Measurements from ENCODE around the gene CFAP43.

Gene CFAP43

GRCh38 chr10:104223304-104223703 is 8.9 kb downstream of the CFAP43 start:
- TF ChIP-seq SIN3A (IDR thresholded peaks at IDR 0.05; ENCODE audit: borderline replicate concordance, insufficient read depth, low read length) = no peak
- TF ChIP-seq POLR2AphosphoS5 (IDR thresholded peaks at IDR 0.05; ENCODE audit: low read depth, low read length) = no peak

- TF ChIP-seq, protein P1, sequence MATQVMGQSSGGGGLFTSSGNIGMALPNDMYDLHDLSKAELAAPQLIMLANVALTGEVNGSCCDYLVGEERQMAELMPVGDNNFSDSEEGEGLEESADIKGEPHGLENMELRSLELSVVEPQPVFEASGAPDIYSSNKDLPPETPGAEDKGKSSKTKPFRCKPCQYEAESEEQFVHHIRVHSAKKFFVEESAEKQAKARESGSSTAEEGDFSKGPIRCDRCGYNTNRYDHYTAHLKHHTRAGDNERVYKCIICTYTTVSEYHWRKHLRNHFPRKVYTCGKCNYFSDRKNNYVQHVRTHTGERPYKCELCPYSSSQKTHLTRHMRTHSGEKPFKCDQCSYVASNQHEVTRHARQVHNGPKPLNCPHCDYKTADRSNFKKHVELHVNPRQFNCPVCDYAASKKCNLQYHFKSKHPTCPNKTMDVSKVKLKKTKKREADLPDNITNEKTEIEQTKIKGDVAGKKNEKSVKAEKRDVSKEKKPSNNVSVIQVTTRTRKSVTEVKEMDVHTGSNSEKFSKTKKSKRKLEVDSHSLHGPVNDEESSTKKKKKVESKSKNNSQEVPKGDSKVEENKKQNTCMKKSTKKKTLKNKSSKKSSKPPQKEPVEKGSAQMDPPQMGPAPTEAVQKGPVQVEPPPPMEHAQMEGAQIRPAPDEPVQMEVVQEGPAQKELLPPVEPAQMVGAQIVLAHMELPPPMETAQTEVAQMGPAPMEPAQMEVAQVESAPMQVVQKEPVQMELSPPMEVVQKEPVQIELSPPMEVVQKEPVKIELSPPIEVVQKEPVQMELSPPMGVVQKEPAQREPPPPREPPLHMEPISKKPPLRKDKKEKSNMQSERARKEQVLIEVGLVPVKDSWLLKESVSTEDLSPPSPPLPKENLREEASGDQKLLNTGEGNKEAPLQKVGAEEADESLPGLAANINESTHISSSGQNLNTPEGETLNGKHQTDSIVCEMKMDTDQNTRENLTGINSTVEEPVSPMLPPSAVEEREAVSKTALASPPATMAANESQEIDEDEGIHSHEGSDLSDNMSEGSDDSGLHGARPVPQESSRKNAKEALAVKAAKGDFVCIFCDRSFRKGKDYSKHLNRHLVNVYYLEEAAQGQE (IDR thresholded peaks at IDR 0.05; ENCODE audit: insufficient read depth in 1 of 2, low read depth in 2 of 2, low read length in 2 of 2) = no peak
- TF ChIP-seq FOXP2 (optimal IDR thresholded peaks at IDR 0.05; ENCODE audit: borderline replicate concordance, extremely low read depth, extremely low read length, insufficient read depth) = no peak
Observed at GRCh38 chr10:104220522-104220921, 11.6 kb downstream of the CFAP43 start.

DNA sequence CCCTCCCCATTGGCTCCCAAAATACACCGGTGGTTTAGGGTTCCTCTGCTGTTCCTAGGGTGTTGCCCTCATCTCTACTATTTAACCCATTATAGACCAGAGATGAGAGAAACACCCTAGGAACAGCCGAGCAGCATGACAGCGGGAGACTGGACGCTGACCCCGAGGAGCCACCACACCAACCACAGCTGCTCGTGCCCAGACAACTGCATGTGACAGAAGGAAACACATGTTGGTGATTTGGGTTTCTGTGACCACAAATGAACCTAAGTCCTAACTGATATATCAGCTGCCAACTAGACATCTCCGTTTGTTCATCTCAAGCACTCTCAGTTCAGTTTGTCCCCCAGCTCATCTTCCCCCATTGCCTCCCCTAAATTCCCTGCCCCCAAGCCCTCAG is 13.4 kb downstream of the CFAP43 start:
- TF ChIP-seq FOXP2 (optimal IDR thresholded peaks at IDR 0.05; ENCODE audit: borderline replicate concordance, extremely low read depth, extremely low read length, insufficient read depth) = no peak
- no peak for TF ChIP-seq TAF1 (IDR thresholded peaks at IDR 0.05; ENCODE audit: borderline replicate concordance, insufficient read depth, low read length)
- no peak for TF ChIP-seq SIN3A (IDR thresholded peaks at IDR 0.05; ENCODE audit: borderline replicate concordance, insufficient read depth, low read length)
- TF ChIP-seq, protein P1 (IDR thresholded peaks at IDR 0.05; ENCODE audit: insufficient read depth in 1 of 2, low read depth in 2 of 2, low read length in 2 of 2) = no peak
- no peak for TF ChIP-seq POLR2AphosphoS5 (IDR thresholded peaks at IDR 0.05; ENCODE audit: low read depth, low read length)

DNA sequence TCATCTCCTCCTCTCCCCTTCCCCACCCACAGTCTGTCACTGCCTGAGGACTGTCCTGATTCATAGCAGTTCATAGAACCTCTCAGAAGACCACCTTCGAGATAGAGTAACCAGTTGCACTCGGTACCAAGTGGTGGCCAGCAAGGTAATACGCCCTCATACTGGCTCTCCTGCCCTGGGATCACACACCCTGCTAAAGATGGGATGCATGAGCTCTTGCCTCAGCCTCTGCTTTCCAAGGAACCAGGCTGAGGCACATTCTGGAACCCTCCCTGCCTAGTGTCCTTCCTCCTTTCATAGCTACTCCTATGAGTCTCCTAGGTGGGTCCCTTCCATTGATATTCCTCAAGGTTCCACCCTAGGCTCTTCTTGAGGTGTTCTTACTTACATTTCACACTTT is 15.5 kb downstream of the CFAP43 start:
- no peak for TF ChIP-seq TAF1 (IDR thresholded peaks at IDR 0.05; ENCODE audit: borderline replicate concordance, insufficient read depth, low read length)
- no peak for TF ChIP-seq SIN3A (IDR thresholded peaks at IDR 0.05; ENCODE audit: borderline replicate concordance, insufficient read depth, low read length)
- TF ChIP-seq, protein P1 (IDR thresholded peaks at IDR 0.05; ENCODE audit: insufficient read depth in 1 of 2, low read depth in 2 of 2, low read length in 2 of 2) = no peak
- TF ChIP-seq FOXP2 (optimal IDR thresholded peaks at IDR 0.05; ENCODE audit: borderline replicate concordance, extremely low read depth, extremely low read length, insufficient read depth) = no peak
- no peak for TF ChIP-seq POLR2AphosphoS5 (IDR thresholded peaks at IDR 0.05; ENCODE audit: low read depth, low read length)

- TF ChIP-seq FOXP2 (optimal IDR thresholded peaks at IDR 0.05; ENCODE audit: borderline replicate concordance, extremely low read depth, extremely low read length, insufficient read depth) (no peak), TAF1 (IDR thresholded peaks at IDR 0.05; ENCODE audit: borderline replicate concordance, insufficient read depth, low read length) (no peak), SIN3A (IDR thresholded peaks at IDR 0.05; ENCODE audit: borderline replicate concordance, insufficient read depth, low read length) (no peak), POLR2AphosphoS5 (IDR thresholded peaks at IDR 0.05; ENCODE audit: low read depth, low read length) (no peak)
- TF ChIP-seq, protein P1 (IDR thresholded peaks at IDR 0.05; ENCODE audit: insufficient read depth in 1 of 2, low read depth in 2 of 2, low read length in 2 of 2) = no peak
Observed at GRCh38 chr10:104209575-104210198, 22.5 kb downstream of the CFAP43 start.

Data from PFSK-1 (cell line).